ENCODE results near the gene INAFM2.

INAFM2 gene

DNA sequence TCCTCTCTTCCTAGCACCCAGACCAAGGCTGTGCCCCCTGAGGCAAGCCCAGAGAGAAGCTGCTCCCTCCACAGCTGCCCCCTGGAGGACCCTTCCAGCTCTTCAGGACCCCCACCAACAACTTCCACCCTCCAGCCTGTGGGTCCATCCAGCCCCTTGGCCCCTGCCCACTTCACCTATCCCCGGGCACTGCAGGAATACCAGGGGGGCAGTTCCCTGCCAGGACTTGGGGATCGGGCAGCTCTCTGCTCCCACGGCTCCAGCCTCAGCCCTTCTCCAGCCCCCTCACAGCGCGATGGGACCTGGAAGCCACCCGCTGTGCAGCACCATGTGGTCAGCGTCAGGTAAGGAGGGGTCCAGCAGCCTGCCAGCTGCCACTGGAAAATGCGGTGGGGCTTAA, 40.1 kb downstream of the INAFM2 start:
- Mint-ChIP-seq H3K36me3 (ENCODE audit: low read depth) (no peaks in the 10 kb centered on the region), H3K9me3 (no peaks in the 10 kb centered on the region), H3K27ac (no peak overlapping the region), H3K4me3 (no peak overlapping the region), H3K27me3 (ENCODE audit: low read depth, poor library complexity) (peaks cover 71% of the 10 kb centered on the region), H3K4me1 (peaks cover 7% of the 10 kb centered on the region)
- DNase-seq, result no peak
- TF ChIP-seq, protein P1, sequence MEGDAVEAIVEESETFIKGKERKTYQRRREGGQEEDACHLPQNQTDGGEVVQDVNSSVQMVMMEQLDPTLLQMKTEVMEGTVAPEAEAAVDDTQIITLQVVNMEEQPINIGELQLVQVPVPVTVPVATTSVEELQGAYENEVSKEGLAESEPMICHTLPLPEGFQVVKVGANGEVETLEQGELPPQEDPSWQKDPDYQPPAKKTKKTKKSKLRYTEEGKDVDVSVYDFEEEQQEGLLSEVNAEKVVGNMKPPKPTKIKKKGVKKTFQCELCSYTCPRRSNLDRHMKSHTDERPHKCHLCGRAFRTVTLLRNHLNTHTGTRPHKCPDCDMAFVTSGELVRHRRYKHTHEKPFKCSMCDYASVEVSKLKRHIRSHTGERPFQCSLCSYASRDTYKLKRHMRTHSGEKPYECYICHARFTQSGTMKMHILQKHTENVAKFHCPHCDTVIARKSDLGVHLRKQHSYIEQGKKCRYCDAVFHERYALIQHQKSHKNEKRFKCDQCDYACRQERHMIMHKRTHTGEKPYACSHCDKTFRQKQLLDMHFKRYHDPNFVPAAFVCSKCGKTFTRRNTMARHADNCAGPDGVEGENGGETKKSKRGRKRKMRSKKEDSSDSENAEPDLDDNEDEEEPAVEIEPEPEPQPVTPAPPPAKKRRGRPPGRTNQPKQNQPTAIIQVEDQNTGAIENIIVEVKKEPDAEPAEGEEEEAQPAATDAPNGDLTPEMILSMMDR (IDR thresholded peaks at IDR 0.05), result no peak

DNA sequence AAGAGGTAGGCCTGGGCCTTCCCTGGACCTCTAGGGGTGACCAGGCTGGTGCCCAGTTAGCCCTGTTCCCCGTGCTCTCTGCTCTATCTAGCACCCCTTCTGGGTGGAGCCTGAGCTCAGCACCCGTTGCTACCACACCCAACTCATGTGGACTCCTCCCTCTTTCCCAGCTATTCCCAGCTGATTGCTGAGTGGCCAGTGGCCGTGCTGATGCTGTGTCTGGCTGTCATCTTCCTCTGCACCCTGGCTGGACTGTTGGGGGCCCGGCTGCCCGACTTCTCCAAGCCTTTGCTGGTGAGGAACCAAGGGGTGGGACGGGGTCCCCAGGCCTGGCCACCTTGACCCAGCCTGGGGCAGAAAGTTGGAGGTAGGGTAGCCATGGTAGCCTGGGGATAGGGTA, 40.8 kb downstream of the INAFM2 start:
- no peak for DNase-seq
- H3K27ac Mint-ChIP-seq, result no peak overlapping the region
- peaks cover 4% of the 10 kb centered on the region for H3K4me1 Mint-ChIP-seq
- TF ChIP-seq, protein P1 (IDR thresholded peaks at IDR 0.05), result no peak
- H3K4me3 Mint-ChIP-seq, result no peak overlapping the region
- H3K9me3 Mint-ChIP-seq, result no peaks in the 10 kb centered on the region
- peaks cover 71% of the 10 kb centered on the region for H3K27me3 Mint-ChIP-seq (ENCODE audit: low read depth, poor library complexity)
- H3K36me3 Mint-ChIP-seq (ENCODE audit: low read depth), result no peaks in the 10 kb centered on the region

DNA sequence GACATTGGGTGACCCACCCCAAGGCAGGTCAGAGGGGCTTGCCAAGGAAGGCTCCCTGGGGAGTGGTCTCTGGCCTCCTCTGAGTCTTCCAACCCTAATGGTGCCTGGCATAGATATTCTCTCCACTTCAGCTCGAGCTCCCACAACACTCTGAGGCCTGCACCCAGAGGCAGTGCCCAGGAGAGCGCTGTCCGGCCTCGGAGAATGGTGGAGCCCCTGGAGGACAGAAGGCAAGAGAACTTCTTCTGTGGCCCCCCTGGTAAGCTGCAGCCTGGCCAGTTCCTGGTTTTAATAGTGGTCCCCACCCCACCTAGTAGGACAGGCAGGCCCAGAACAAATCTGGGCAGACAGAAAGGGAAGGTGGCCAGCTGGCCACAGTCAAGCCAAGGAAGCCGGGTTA, 41.5 kb downstream of the INAFM2 start:
- H3K9me3 Mint-ChIP-seq, result no peaks in the 10 kb centered on the region
- TF ChIP-seq, protein P1 (IDR thresholded peaks at IDR 0.05), result no peak
- no peak overlapping the region for H3K4me3 Mint-ChIP-seq
- no peaks in the 10 kb centered on the region for H3K36me3 Mint-ChIP-seq (ENCODE audit: low read depth)
- peaks cover 4% of the 10 kb centered on the region for H3K4me1 Mint-ChIP-seq
- H3K27me3 Mint-ChIP-seq (ENCODE audit: low read depth, poor library complexity), result peaks cover 67% of the 10 kb centered on the region
- no peak for DNase-seq
- no peak overlapping the region for H3K27ac Mint-ChIP-seq

DNA sequence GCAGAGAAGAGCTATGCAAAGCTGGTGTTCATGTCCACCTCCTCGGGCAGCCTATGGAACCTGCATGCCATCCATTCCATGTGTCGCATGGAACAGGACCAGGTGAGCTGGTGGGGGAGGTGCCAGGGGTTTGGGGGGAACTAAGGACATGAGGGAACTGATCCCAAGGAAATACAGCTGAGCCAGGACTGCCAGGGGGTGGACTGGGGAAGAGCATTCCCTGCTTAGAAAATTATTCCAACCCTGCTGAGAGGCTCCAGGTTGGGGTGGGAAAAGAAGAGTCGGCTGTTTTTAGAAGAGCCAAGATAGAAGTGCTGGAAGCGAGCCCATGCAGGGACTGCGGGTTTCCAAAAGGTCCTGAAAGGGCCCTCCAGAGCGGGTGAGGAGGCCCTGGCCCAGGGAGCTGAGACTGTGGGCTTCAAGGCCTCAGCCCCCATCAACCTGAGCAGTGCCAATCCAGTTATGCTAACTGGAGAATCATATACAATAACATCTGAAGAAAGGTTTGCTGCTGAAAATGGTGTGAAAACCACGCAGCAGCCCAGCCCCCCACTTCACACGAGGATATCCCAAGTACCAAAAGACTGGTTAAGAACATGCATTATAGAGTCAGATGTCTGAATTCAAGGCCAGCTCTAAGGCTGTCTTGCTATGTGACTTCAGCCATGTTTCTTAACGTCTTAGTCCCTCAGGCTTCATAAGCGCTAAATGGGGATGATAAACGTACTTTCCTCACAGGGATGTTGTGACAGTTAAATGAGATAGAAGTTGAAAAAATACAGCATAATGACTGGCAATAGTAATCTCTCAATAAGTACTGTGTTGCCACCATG, 42.3 kb downstream of the INAFM2 start:
- Mint-ChIP-seq H3K4me1 (peaks cover 4% of the 10 kb centered on the region), H3K36me3 (ENCODE audit: low read depth) (no peaks in the 10 kb centered on the region)

DNA sequence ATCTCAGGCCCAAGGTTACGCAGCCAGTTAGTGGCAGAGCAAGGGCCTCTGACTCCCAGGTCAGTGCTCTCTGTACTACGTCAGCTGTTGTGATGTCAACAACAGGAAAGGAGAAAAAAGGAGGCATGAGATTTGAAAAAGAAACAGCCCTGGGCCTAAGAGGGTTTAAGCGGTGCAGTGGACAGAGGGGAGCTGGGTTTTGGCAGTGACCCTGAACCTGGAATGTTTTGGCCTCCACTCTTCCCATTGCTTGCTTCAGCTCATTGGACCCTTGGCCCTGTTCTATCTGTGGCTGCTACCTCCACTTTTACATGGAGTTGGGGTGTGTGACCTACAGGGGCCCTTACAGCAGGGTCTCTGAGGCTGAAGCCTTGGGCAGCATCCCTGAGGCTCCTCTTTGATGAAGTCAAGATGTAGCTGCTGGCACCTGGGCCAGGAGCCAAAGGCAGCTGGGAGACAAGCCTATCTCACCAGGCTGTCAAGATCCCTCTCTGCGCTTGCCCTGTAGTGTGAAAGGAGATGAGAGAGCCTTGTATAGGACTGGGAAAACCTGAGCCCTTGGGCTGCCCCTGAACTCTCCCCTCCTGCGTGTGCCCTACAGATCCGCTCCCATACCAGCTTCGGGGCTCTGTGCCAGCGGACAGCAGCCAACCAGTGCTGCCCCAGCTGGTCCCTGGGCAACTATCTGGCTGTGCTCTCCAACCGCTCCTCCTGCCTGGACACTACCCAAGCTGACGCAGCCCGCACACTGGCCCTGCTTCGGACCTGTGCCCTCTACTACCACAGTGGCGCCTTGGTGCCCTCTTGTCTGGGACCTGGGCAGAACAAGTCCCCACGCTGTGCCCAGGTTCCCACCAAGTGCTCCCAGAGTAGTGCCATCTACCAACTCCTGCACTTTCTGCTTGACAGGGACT, 43.2 kb downstream of the INAFM2 start:
- H3K4me1 Mint-ChIP-seq, result peaks cover 4% of the 10 kb centered on the region

More for the DNA sequence above, 42.3 kb downstream of the INAFM2 start:
- peaks cover 67% of the 10 kb centered on the region for H3K27me3 Mint-ChIP-seq (ENCODE audit: low read depth, poor library complexity)
- TF ChIP-seq, protein P1 (IDR thresholded peaks at IDR 0.05), result no peak
- no peak overlapping the region for H3K27ac Mint-ChIP-seq
- no peak for DNase-seq
- no peaks in the 10 kb centered on the region for H3K9me3 Mint-ChIP-seq
- H3K4me3 Mint-ChIP-seq, result no peak overlapping the region

More for the DNA sequence above, 43.2 kb downstream of the INAFM2 start:
- TF ChIP-seq, protein P1 (IDR thresholded peaks at IDR 0.05), result no peak
- H3K9me3 Mint-ChIP-seq, result no peaks in the 10 kb centered on the region
- no peak overlapping the region for H3K4me3 Mint-ChIP-seq
- peaks cover 69% of the 10 kb centered on the region for H3K27me3 Mint-ChIP-seq (ENCODE audit: low read depth, poor library complexity)
- H3K36me3 Mint-ChIP-seq (ENCODE audit: low read depth), result no peaks in the 10 kb centered on the region
- DNase-seq, result no peak
- H3K27ac Mint-ChIP-seq, result no peak overlapping the region
